Measurements from ENCODE around the gene FXYD6. TPM values are rescaled to one million over a fixed set of nuclear protein-coding genes. Genes with fewer than 3 reads are reported as not detected.
A peak's percentile ranks its signal among the peaks of the same experiment; 100 is the strongest.

The FXYD6 gene
- total RNA-seq, 1 experiment from 2014 or later, result 0.54 TPM

- Histone ChIP-seq H3K36me3 (ENCODE audit: control insufficient read depth, insufficient read depth, low read length) (no peaks in the 10 kb centered on the region), H3K9me3 (ENCODE audit: control insufficient read depth, insufficient read depth, low read depth, low read length) (no peaks in the 10 kb centered on the region), H3K27me3 (ENCODE audit: control insufficient read depth, insufficient read depth, low read length) (peaks cover 7% of the 10 kb centered on the region), H3K4me3 (ENCODE audit: low read depth in 2 of 2, low read length in 2 of 2) (no peak overlapping the region), H3K4me1 (ENCODE audit: control insufficient read depth, insufficient read depth, low read length) (no peaks in the 10 kb centered on the region), H3K27ac (ENCODE audit: low read length) (no peak overlapping the region)
- CTCF ChIA-PET, result no interaction called here
- in situ Hi-C loops (cut with HindIII; ENCODE audit: low pct_unique_long_range_greater_than_20kb, low sequenced_read_pairs), result no loop called here
- no TSS peak for BruUV-seq (replicated peaks)
- intact Hi-C loops (cut with micrococcal nuclease; ENCODE audit: unreplicated experiment), result no loop called here
- DNase-seq (ENCODE audit: low read depth, low spot score) (no peak), ATAC-seq (peak; percentile 46)
- POLR2A ChIA-PET, result no interaction called here
- TF ChIP-seq TCF7L2 (IDR thresholded peaks at IDR 0.05; ENCODE audit: low read depth, low read length) (no peak), SIN3A (IDR thresholded peaks at IDR 0.05; ENCODE audit: borderline replicate concordance, insufficient read depth, low read depth, low read length) (no peak), POLR2AphosphoS5 (IDR thresholded peaks at IDR 0.05; ENCODE audit: low read depth, low read length) (no peak), CTCF (IDR thresholded peaks at IDR 0.05) (no peak)
- TF ChIP-seq, protein P1, sequence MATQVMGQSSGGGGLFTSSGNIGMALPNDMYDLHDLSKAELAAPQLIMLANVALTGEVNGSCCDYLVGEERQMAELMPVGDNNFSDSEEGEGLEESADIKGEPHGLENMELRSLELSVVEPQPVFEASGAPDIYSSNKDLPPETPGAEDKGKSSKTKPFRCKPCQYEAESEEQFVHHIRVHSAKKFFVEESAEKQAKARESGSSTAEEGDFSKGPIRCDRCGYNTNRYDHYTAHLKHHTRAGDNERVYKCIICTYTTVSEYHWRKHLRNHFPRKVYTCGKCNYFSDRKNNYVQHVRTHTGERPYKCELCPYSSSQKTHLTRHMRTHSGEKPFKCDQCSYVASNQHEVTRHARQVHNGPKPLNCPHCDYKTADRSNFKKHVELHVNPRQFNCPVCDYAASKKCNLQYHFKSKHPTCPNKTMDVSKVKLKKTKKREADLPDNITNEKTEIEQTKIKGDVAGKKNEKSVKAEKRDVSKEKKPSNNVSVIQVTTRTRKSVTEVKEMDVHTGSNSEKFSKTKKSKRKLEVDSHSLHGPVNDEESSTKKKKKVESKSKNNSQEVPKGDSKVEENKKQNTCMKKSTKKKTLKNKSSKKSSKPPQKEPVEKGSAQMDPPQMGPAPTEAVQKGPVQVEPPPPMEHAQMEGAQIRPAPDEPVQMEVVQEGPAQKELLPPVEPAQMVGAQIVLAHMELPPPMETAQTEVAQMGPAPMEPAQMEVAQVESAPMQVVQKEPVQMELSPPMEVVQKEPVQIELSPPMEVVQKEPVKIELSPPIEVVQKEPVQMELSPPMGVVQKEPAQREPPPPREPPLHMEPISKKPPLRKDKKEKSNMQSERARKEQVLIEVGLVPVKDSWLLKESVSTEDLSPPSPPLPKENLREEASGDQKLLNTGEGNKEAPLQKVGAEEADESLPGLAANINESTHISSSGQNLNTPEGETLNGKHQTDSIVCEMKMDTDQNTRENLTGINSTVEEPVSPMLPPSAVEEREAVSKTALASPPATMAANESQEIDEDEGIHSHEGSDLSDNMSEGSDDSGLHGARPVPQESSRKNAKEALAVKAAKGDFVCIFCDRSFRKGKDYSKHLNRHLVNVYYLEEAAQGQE (IDR thresholded peaks at IDR 0.05; ENCODE audit: insufficient read depth in 1 of 2, low read depth in 2 of 2, low read length in 1 of 2), result no peak
Observed at GRCh38 chr11:117828611-117829368, 47.7 kb downstream of the FXYD6 start.

- intact Hi-C loops (cut with micrococcal nuclease; ENCODE audit: unreplicated experiment), result no loop called here
- no TSS peak for BruUV-seq (replicated peaks)
Observed at GRCh38 chr11:117827521-117828511, 48.6 kb downstream of the FXYD6 start.

More at GRCh38 chr11:117827521-117828511, 48.6 kb downstream of the FXYD6 start:
- CTCF ChIA-PET, result interaction anchor here (0.5 to 0.7 kb wide), 2 partner anchors 119 to 129 kb away, joined by 3 to 6 read pairs; no protein-coding TSS in a partner anchor
- in situ Hi-C loops (cut with HindIII; ENCODE audit: low pct_unique_long_range_greater_than_20kb, low sequenced_read_pairs), result no loop called here
- TF ChIP-seq CTCF (IDR thresholded peaks at IDR 0.05), result no peak
- no peak for TF ChIP-seq SIN3A (IDR thresholded peaks at IDR 0.05; ENCODE audit: borderline replicate concordance, insufficient read depth, low read depth, low read length)
- no peak for TF ChIP-seq TCF7L2 (IDR thresholded peaks at IDR 0.05; ENCODE audit: low read depth, low read length)
- TF ChIP-seq, protein P1 (IDR thresholded peaks at IDR 0.05; ENCODE audit: insufficient read depth in 1 of 2, low read depth in 2 of 2, low read length in 1 of 2), result no peak
- TF ChIP-seq POLR2AphosphoS5 (IDR thresholded peaks at IDR 0.05; ENCODE audit: low read depth, low read length), result no peak
- Histone ChIP-seq H3K36me3 (ENCODE audit: control insufficient read depth, insufficient read depth, low read length) (no peaks in the 10 kb centered on the region), H3K9me3 (ENCODE audit: control insufficient read depth, insufficient read depth, low read depth, low read length) (no peaks in the 10 kb centered on the region), H3K27ac (ENCODE audit: low read length) (no peak overlapping the region), H3K4me3 (ENCODE audit: low read depth in 2 of 2, low read length in 2 of 2) (no peak overlapping the region), H3K27me3 (ENCODE audit: control insufficient read depth, insufficient read depth, low read length) (peaks cover 7% of the 10 kb centered on the region), H3K4me1 (ENCODE audit: control insufficient read depth, insufficient read depth, low read length) (no peaks in the 10 kb centered on the region)
- ATAC-seq (no peak), DNase-seq (ENCODE audit: low read depth, low spot score) (no peak)
- POLR2A ChIA-PET, result interaction anchor here (0.6 kb wide), 1 partner anchor 814 kb away, joined by 3 read pairs; no protein-coding TSS in a partner anchor

All from Panc1 (cell line).